SK-N-MC (cell line): ENCODE data around the gene PACS1.

ENCODE experiments used
- EZH2 ChIP-seq: fragments of 200-600 bp; sonication (generic); IDR thresholded peaks from one replicate; pipeline ENCODE4 v1.6.1; 2017; ENCODE audit warnings: antibody characterized with exemption
- POLR2AphosphoS5 ChIP-seq: IDR thresholded peaks from 2 replicates; pipeline ENCODE4 v1.6.1; 2012; ENCODE audit warnings: mild to moderate bottlenecking, low read depth, low read length, borderline replicate concordance

- TF ChIP-seq POLR2AphosphoS5 = no peak
- no peak for TF ChIP-seq EZH2
These were observed 218.0 kb downstream of the PACS1 start for GRCh38 chr11:66287889-66288670.
